ENCODE measurements around the gene LETM1.

LETM1 gene

GRCh38 chr4:1806596-1807331 is 49.2 kb downstream of the LETM1 start:
- DNase-seq (ENCODE audit: low spot score): no peak

GRCh38 chr4:1806223-1806564 is 49.8 kb downstream of the LETM1 start:
- DNase-seq (ENCODE audit: low spot score): no peak

- DNase-seq (ENCODE audit: low spot score): no peak
Measured at GRCh38 chr4:1805493-1806222, 50.3 kb downstream of the LETM1 start.

GRCh38 chr4:1804638-1805492 is 51.1 kb downstream of the LETM1 start:
- DNase-seq (ENCODE audit: low spot score): no peak

GRCh38 chr4:1803523-1804423 is 52.2 kb downstream of the LETM1 start:
- DNase-seq (ENCODE audit: low spot score): no peak

GRCh38 chr4:1802720-1803522 is 53.0 kb downstream of the LETM1 start:
- DNase-seq (ENCODE audit: low spot score): no peak

- DNase-seq (ENCODE audit: low spot score): no peak
Measured at GRCh38 chr4:1802151-1802715, 53.7 kb downstream of the LETM1 start.

GRCh38 chr4:1801286-1801958 is 54.5 kb downstream of the LETM1 start:
- DNase-seq (ENCODE audit: low spot score): no peak

GRCh38 chr4:1800805-1801204 is 55.2 kb downstream of the LETM1 start:
- no peak for DNase-seq (ENCODE audit: low spot score)

GRCh38 chr4:1799387-1800375 is 56.3 kb downstream of the LETM1 start:
- DNase-seq (ENCODE audit: low spot score): no peak

GRCh38 chr4:1798580-1799386 is 57.2 kb downstream of the LETM1 start:
- DNase-seq (ENCODE audit: low spot score): no peak

GRCh38 chr4:1797861-1798579 is 57.9 kb downstream of the LETM1 start:
- DNase-seq (ENCODE audit: low spot score): no peak

- no peak for DNase-seq (ENCODE audit: low spot score)
Measured at GRCh38 chr4:1797298-1797860, 58.6 kb downstream of the LETM1 start.

- DNase-seq (ENCODE audit: low spot score): no peak
Measured at GRCh38 chr4:1796486-1797204, 59.3 kb downstream of the LETM1 start.

- no peak for DNase-seq (ENCODE audit: low spot score)
Measured at GRCh38 chr4:1795299-1796195, 60.4 kb downstream of the LETM1 start.

All from AG08396 (cell line).